ENCODE results near the gene ELAC2. TPM values are rescaled to one million over a fixed set of nuclear protein-coding genes. Genes with fewer than 3 reads are reported as not detected.

Gene ELAC2
- total RNA-seq, 1 experiment from 2014 or later, result 84.5 TPM

GRCh38 chr17:13054666-13055065 lies 36.8 kb upstream of the ELAC2 start:
- BruUV-seq (replicated peaks), result no TSS peak
- Histone ChIP-seq H4K20me1 (ENCODE audit: insufficient read depth) (no peaks in the 10 kb centered on the region), H3K4me3 (replicated peaks in 1 of 2; ENCODE audit: low read depth in 1 of 2, low read length in 2 of 2) (no peak overlapping the region), H3K27me3 (ENCODE audit: insufficient read depth, low read length) (0 out of 2 replicates have a peak, but pooled peaks cover 7% of the 10 kb centered on the region), H3K79me2 (ENCODE audit: insufficient read depth, low read length) (no peaks in the 10 kb centered on the region), H3K36me3 (ENCODE audit: control insufficient read depth in 1 of 2, insufficient read depth in 2 of 2, low read length in 2 of 2) (no peaks in the 10 kb centered on the region), H3K9me3 (ENCODE audit: control insufficient read depth in 1 of 2, insufficient read depth in 1 of 2, low read depth in 1 of 2, low read length in 2 of 2) (no peaks in the 10 kb centered on the region), H3K9me2 (ENCODE audit: insufficient read depth) (no peaks in the 10 kb centered on the region), H3K27ac (ENCODE audit: low read depth, low read length) (no peak overlapping the region), H3K9ac (ENCODE audit: low read length) (no peak overlapping the region), H2AFZ (ENCODE audit: low read depth, low read length, poor library complexity, severe bottlenecking) (no peak overlapping the region), H3K4me2 (ENCODE audit: low read length) (no peak overlapping the region), H3K4me1 (ENCODE audit: control insufficient read depth in 1 of 2, insufficient read depth in 2 of 2, low read length in 2 of 2) (no peaks in the 10 kb centered on the region)
- ChIA-PET CTCF (no interaction called here), RAD21 (ENCODE audit: low non-redundant PET in 1 of 2, low total read pairs in 2 of 2, uncharacterized antibody in 2 of 2, unreplicated experiment in 2 of 2) (no interaction called here), POLR2A (no interaction called here)
- no peak for ATAC-seq
- TF ChIP-seq CBX3 (IDR thresholded peaks at IDR 0.05; ENCODE audit: low read depth) (no peak), POLR2AphosphoS5 (IDR thresholded peaks at IDR 0.05; ENCODE audit: low read depth, low read length) (no peak), JUND (IDR thresholded peaks at IDR 0.05) (no peak), EZH2phosphoT487 (IDR thresholded peaks at IDR 0.05; ENCODE audit: borderline replicate concordance) (no peak), ATF3 (IDR thresholded peaks at IDR 0.05) (no peak), CTCF (IDR thresholded peaks at IDR 0.05 in 2 of 3, conservative IDR thresholded peaks at IDR 0.05 in 1 of 3; ENCODE audit: borderline replicate concordance in 1 of 3, insufficient read depth in 1 of 3, low read depth in 2 of 3, low read length in 2 of 3) (no peak), ELF1 (IDR thresholded peaks at IDR 0.05; ENCODE audit: borderline replicate concordance, low read depth) (no peak), EGR1 (IDR thresholded peaks at IDR 0.05; ENCODE audit: low read depth) (no peak), RAD21 (IDR thresholded peaks at IDR 0.05; ENCODE audit: low read depth) (no peak), SRF (IDR thresholded peaks at IDR 0.05; ENCODE audit: low read depth) (no peak)
- intact Hi-C loops (cut with micrococcal nuclease), result no loop called here
- DNase-seq (ENCODE audit: low read depth, low spot score), result no peak

Data from HCT116 (cell line).